ENCODE results near the gene ADRA2C.

DNA sequence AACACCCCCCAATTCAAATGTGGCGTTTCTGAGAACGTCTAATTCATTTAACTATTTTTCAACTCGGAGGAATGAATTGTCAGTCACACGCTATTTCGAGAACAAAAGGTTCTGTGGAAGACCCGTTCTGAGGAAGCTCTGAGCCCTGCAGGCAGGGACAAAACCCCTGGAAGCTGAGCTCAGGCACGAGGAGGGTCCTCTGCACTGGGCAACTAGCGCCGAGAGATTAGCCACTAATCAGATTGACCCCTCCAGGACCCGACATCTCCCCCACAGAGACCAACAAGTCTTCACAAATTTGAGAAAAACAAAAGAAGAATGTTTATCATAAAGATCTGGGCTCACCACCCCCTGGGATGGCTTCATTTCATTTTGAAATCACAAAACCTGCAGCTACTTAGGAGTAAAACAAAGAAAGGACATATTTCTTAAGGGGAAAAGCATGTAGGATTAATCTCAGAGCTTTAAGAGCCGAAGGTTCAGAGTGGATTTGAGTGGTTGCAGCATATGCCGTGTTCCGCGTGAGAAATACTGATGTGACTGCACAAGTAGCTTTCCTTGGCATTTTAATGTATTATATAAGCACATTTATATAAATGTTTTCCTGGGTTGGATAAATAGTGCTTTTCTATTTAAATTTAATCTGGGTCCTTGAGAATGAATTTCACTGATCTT is 41.8 kb downstream of the ADRA2C start:
- TF ChIP-seq POLR2AphosphoS5 (IDR thresholded peaks at IDR 0.05; ENCODE audit: borderline replicate concordance, low read depth, low read length): no peak
- no peak for TF ChIP-seq EZH2 (IDR thresholded peaks at IDR 0.05)
- no peak for TF ChIP-seq FOXP2 (optimal IDR thresholded peaks at IDR 0.05; ENCODE audit: control extremely low read depth, extremely low read length, insufficient read depth)
